Endothelial cell of umbilical vein (primary cell): Measurements from ENCODE around the gene CETP. TPM values are rescaled to one million over a fixed set of nuclear protein-coding genes. Genes with fewer than 3 reads are reported as not detected.
A peak's percentile ranks its signal among the peaks of the same experiment; 100 is the strongest.

Experiments
- BruUV-seq: library from RNA; stranded (reverse); fragments of 400-500 nt; replicated peaks from 2 replicates; lab custom pipeline; 2021; lab: Mats Ljungman, UMichigan
- CTCF ChIA-PET: fragments of 300-600, 350-600 bp; sonication (Branson Sonifier 250); formaldehyde crosslinking; loops from one replicate; lab custom pipeline; 2021; ENCODE audit warnings: antibody characterized with exemption, inconsistent platforms; lab: Charles Lee
- POLR2A ChIA-PET: fragments of 300-600, 350-600 bp; sonication (Branson Sonifier 250); formaldehyde crosslinking; loops from one replicate; lab custom pipeline; 2021; ENCODE audit warnings: antibody characterized with exemption, inconsistent platforms; lab: Charles Lee
- DNase-seq: peaks from one replicate; pipeline ENCODE4 v3.0.0-alpha.2; 2011; ENCODE audit warnings: low read depth, low spot score
- FAIRE-seq: peaks from 2 replicates; lab custom pipeline; 2011; peaks lifted over from hg19 to GRCh38; lab: Jason Lieb, UNC
- H2AFZ ChIP-seq: 2 replicates; pipeline ENCODE4 v1.6.0; 2012; ENCODE audit warnings: low read depth, low read length, control low read depth, inconsistent platforms
- H3K27ac ChIP-seq: 2 replicates; pipeline ENCODE4 v1.5.1; 2011; ENCODE audit warnings: low read depth, mild to moderate bottlenecking, control low read depth, low read length, moderate library complexity; ENCODE audit not compliant: insufficient read depth
- H3K27me3 ChIP-seq, 2 experiments: 2 replicates each; pipeline versions ENCODE4 v1.6.0 to v1.6.1; 2011; ENCODE audit warnings: low read length in 2 of 2, mixed read lengths in 1 of 2; ENCODE audit not compliant: control insufficient read depth in 2 of 2, insufficient read depth in 2 of 2
- H3K36me3 ChIP-seq, 2 experiments: 2 replicates in 1 of 2; 3 replicates in 1 of 2; pipeline ENCODE4 v1.5.1; 2011; ENCODE audit warnings: low read length in 2 of 2, mild to moderate bottlenecking in 1 of 2, moderate library complexity in 1 of 2; ENCODE audit not compliant: control insufficient read depth in 2 of 2, insufficient read depth in 2 of 2; ENCODE audit errors: extremely low read depth in 1 of 2
- H3K4me1 ChIP-seq: 3 replicates; pipeline ENCODE4 v1.5.1; 2011; ENCODE audit warnings: mild to moderate bottlenecking, low read length; ENCODE audit not compliant: control insufficient read depth, insufficient read depth; ENCODE audit errors: extremely low read depth
- H3K4me2 ChIP-seq: 2 replicates; pipeline ENCODE4 v1.6.1; 2011; ENCODE audit warnings: low read length, control low read depth, mixed read lengths; ENCODE audit not compliant: insufficient read depth
- H3K4me3 ChIP-seq, 3 experiments: fragments of 200-600 bp in 1 of 3; sonication (generic), shearing (Covaris generic) in 1 of 3; replicated peaks in 1 of 3; 2 replicates each; pipeline ENCODE4 v1.5.1; 2011 to 2016; ENCODE audit warnings: control low read depth in 3 of 3, low read length in 3 of 3, mild to moderate bottlenecking in 2 of 3, inconsistent platforms in 1 of 3, low read depth in 1 of 3, moderate library complexity in 1 of 3; ENCODE audit not compliant: insufficient read depth in 1 of 3
- H3K79me2 ChIP-seq: 2 replicates; pipeline ENCODE4 v1.6.0; 2012; ENCODE audit warnings: low read length, inconsistent platforms; ENCODE audit not compliant: control insufficient read depth, insufficient read depth
- H3K9ac ChIP-seq: replicated peaks from 2 replicates; pipeline ENCODE3; 2011; ENCODE audit warnings: low read length, control low read depth; ENCODE audit not compliant: insufficient read depth; ENCODE audit errors: extremely low read depth
- H3K9me1 ChIP-seq: replicated peaks from 3 replicates; pipeline ENCODE4 v1.6.0; 2011; ENCODE audit warnings: mild to moderate bottlenecking, low read length; ENCODE audit not compliant: control insufficient read depth, insufficient read depth; ENCODE audit errors: extremely low read depth
- H3K9me3 ChIP-seq: replicated peaks from 2 replicates; pipeline ENCODE4 v1.5.1; 2012; ENCODE audit warnings: low read length, inconsistent platforms; ENCODE audit not compliant: control insufficient read depth, insufficient read depth
- H4K20me1 ChIP-seq: replicated peaks from 2 replicates; pipeline ENCODE3; 2011; ENCODE audit warnings: mild to moderate bottlenecking, low read length; ENCODE audit not compliant: control insufficient read depth, insufficient read depth; ENCODE audit errors: extremely low read depth
- CTCF ChIP-seq, 2 donors: IDR thresholded peaks; 1 replicate in 1 of 2; 2 replicates in 1 of 2; pipeline ENCODE4 v1.5.1; 2011; ENCODE audit warnings: low read length in 2 of 2, mild to moderate bottlenecking in 2 of 2, moderate library complexity in 2 of 2, control low read depth in 1 of 2, inconsistent platforms in 1 of 2, low read depth in 1 of 2; ENCODE audit not compliant: insufficient read depth in 1 of 2; ENCODE audit errors: extremely low read depth in 1 of 2
- EZH2 ChIP-seq: IDR thresholded peaks from 2 replicates; pipeline ENCODE4 v1.6.1; 2012; ENCODE audit warnings: borderline replicate concordance, low read depth, mild to moderate bottlenecking, moderate library complexity, low read length, inconsistent platforms; ENCODE audit not compliant: severe bottlenecking
- FOS ChIP-seq: IDR thresholded peaks from 2 replicates; pipeline ENCODE4 v1.6.1; 2011; ENCODE audit warnings: mild to moderate bottlenecking, low read length, moderate library complexity, borderline replicate concordance; ENCODE audit not compliant: insufficient read depth
- GATA2 ChIP-seq: IDR thresholded peaks from 2 replicates; pipeline ENCODE4 v1.7.0; 2011; ENCODE audit warnings: low read depth, mild to moderate bottlenecking, moderate library complexity, mixed read lengths, low read length; ENCODE audit not compliant: insufficient read length, insufficient read depth
- JUN ChIP-seq: IDR thresholded peaks from 2 replicates; pipeline ENCODE4 v1.6.1; 2011; ENCODE audit warnings: borderline replicate concordance, low read depth; ENCODE audit not compliant: insufficient read length, insufficient read depth
- MAX ChIP-seq: IDR thresholded peaks from 2 replicates; pipeline ENCODE4 v1.6.1; 2011; ENCODE audit not compliant: insufficient read depth, insufficient read length
- MYC ChIP-seq: IDR thresholded peaks from one replicate; pipeline ENCODE4 v1.6.1; 2011; ENCODE audit warnings: mild to moderate bottlenecking, low read depth, low read length
- POLR2A ChIP-seq: IDR thresholded peaks from 2 replicates; pipeline ENCODE4 v1.6.1; 2012; ENCODE audit warnings: low read depth, mild to moderate bottlenecking, control low read depth, low read length
- POLR2AphosphoS5 ChIP-seq: IDR thresholded peaks from 2 replicates; pipeline ENCODE4 v1.6.1; 2012; ENCODE audit warnings: low read depth, mild to moderate bottlenecking, control low read depth, low read length, moderate library complexity; ENCODE audit not compliant: insufficient read depth
- dilution Hi-C: fragments of 300-500 bp; cut with MboI; formaldehyde crosslinking; loops from one replicate; pipeline ENCODE4 v1.15.0; 2019; ENCODE audit warnings: low sequenced_read_pairs; ENCODE audit not compliant: extremely low pct_ligation_motif_present
- intact Hi-C: fragments of 100-400 bp; cut with micrococcal nuclease; formaldehyde crosslinking; loops from one replicate; pipeline ENCODE4 v1.10.0; 2022
- polyA plus RNA-seq, 4 experiments: library from polyadenylated mRNA; depleted of rRNA in 3 of 4; stranded (reverse) in 3 of 4; unstranded in 1 of 4; fragments of >200 nt; gene quantifications; 2 replicates each; pipeline versions ENCODE4 v1.2.1 to v1.2.3, GENCODE V29; 2011 to 2012; ENCODE audit warnings: missing spikeins in 1 of 4
- total RNA-seq: library from RNA; stranded (reverse); gene quantifications from 2 replicates; pipeline ENCODE4 v1.2.3, GENCODE V29; 2021

The CETP gene
- total and polyA plus RNA-seq, 2 donors (not counting 3 experiments of a cell fraction or from before 2014, with no cell fraction given) = 2.2 to 2.8 TPM

GRCh38 chr16:56950881-56951771, 10.6 kb upstream of the CETP start:
- H3K79me2 ChIP-seq = no peaks in the 10 kb centered on the region
- POLR2A ChIA-PET = no interaction called here
- H3K36me3 ChIP-seq = no peaks in the 10 kb centered on the region
- H3K4me3 ChIP-seq = no peak overlapping the region
- H3K9ac ChIP-seq = no peak overlapping the region
- dilution Hi-C loops (no loop called here), intact Hi-C loops (loop anchor here (1.0 kb wide), 2 partner anchors 84 to 158 kb away; no protein-coding TSS in a partner anchor)
- H3K27ac ChIP-seq = no peak overlapping the region
- CTCF ChIA-PET = interaction anchor here (0.8 to 4.1 kb wide), 11 partner anchors 10 to 162 kb away, joined by 3 to 54 read pairs (median 3); partner anchors contain the start of genes CETP and NLRC5
- H2AFZ ChIP-seq = no peak overlapping the region
- BruUV-seq = no TSS peak
- no peaks in the 10 kb centered on the region for H3K4me1 ChIP-seq
- H4K20me1 ChIP-seq = no peaks in the 10 kb centered on the region
- peak; percentile 63 to 76 for TF ChIP-seq CTCF (IDR thresholded peaks at IDR 0.05; ENCODE audit: extremely low read depth in 1 of 2, insufficient read depth in 1 of 2, low read depth in 1 of 2, low read length in 2 of 2)
- TF ChIP-seq MAX = no peak
- H3K4me2 ChIP-seq = no peak overlapping the region
- H3K27me3 ChIP-seq = no peaks in the 10 kb centered on the region
- FAIRE-seq (peak; percentile 64), DNase-seq (peak; percentile 59)
- H3K9me3 ChIP-seq = no peaks in the 10 kb centered on the region
- no peaks in the 10 kb centered on the region for H3K9me1 ChIP-seq

GRCh38 chr16:56953006-56953405, 8.7 kb upstream of the CETP start:
- Histone ChIP-seq H3K27ac (no peak overlapping the region), H3K4me1 (no peaks in the 10 kb centered on the region), H4K20me1 (no peaks in the 10 kb centered on the region), H3K36me3 (no peaks in the 10 kb centered on the region), H3K79me2 (no peaks in the 10 kb centered on the region), H3K9me3 (no peaks in the 10 kb centered on the region), H3K4me3 (no peak overlapping the region), H3K9ac (no peak overlapping the region), H3K9me1 (no peaks in the 10 kb centered on the region), H3K4me2 (no peak overlapping the region), H3K27me3 (no peaks in the 10 kb centered on the region), H2AFZ (no peak overlapping the region)
- FAIRE-seq = no peak
- intact Hi-C loops (no loop called here), dilution Hi-C loops (no loop called here)
- TF ChIP-seq JUN (no peak), POLR2A (no peak), MYC (no peak), FOS (no peak), CTCF (IDR thresholded peaks at IDR 0.05; ENCODE audit: extremely low read depth in 1 of 2, insufficient read depth in 1 of 2, low read depth in 1 of 2, low read length in 2 of 2) (no peak), EZH2 (no peak), MAX (no peak), POLR2AphosphoS5 (no peak), GATA2 (no peak)
- no peak for DNase-seq
- CTCF ChIA-PET = interaction anchor here (0.7 to 4.1 kb wide), 5 partner anchors 87 to 164 kb away, joined by 3 to 54 read pairs (median 7); no protein-coding TSS in a partner anchor
- no TSS peak for BruUV-seq
- POLR2A ChIA-PET = no interaction called here
